Mucosa of descending colon (tissue), 3 donors: ENCODE data around the gene FAR1. TPM values are rescaled to one million over a fixed set of nuclear protein-coding genes. Genes with fewer than 3 reads are reported as not detected.
"Not testable (repeated sequence)": the region's sequence is repeated elsewhere in the genome, so short reads cannot be mapped to it uniquely, and the experiment has no call there.

Experiments
- ATAC-seq: fragments of 200-7000 bp; cut with Tn5 transposase; one replicate; pipeline ENCODE4 v1.9.1; 2020; ENCODE audit warnings: mild to moderate bottlenecking, moderate library complexity
- DNase-seq, 3 donors: peaks; one replicate each; pipeline ENCODE4 v3.0.0-alpha.2; 2020
- H3K36me3 ChIP-seq: fragments of 200-600 bp; one replicate; pipeline ENCODE4 v1.8.0; 2021; ENCODE audit warnings: low read depth, mild to moderate bottlenecking
- H3K4me1 ChIP-seq: fragments of 200-600 bp; one replicate; pipeline ENCODE4 v1.8.0; 2021; ENCODE audit warnings: low read depth, mild to moderate bottlenecking
- H3K4me3 ChIP-seq: fragments of 200-600 bp; one replicate; pipeline ENCODE4 v1.8.0; 2021; ENCODE audit warnings: mild to moderate bottlenecking
- H3K9me3 ChIP-seq: fragments of 200-600 bp; one replicate; pipeline ENCODE4 v1.8.0; 2021; ENCODE audit warnings: mild to moderate bottlenecking
- intact Hi-C, 2 donors: fragments of 100-400 bp; cut with DNase I in 1 of 2; cut with micrococcal nuclease in 1 of 2; formaldehyde crosslinking; loops; one replicate each; pipeline versions ENCODE4 v1.11.0 to v1.11.1; 2022; cut with DNase I, micrococcal nuclease
- total RNA-seq, 3 donors: library from RNA; stranded (reverse); fragmentation: NEBNext Ultra II Directional in 2 of 3; extraction: Animal tissue kit (Norgen Biotek cat#: 25700) in 2 of 3; gene quantifications; one replicate each; pipeline versions ENCODE4 v1.2.1 to v1.2.4, GENCODE V29; 2021 to 2023
- TF ChIP-seq, protein P1 (sequence below): fragments of 200-600 bp; IDR thresholded peaks from one replicate; pipeline ENCODE4 v1.8.0; 2022; ENCODE audit warnings: antibody characterized with exemption, mild to moderate bottlenecking
- donor health status: DM: no; HTN: no; CAD: no; lungs with moderate emphysema.
- donor health status: DM: no; HTN: no; CAD: no.
- donor health status: DM: no; HTN: yes; CAD: no.

Gene FAR1
- total RNA-seq, 3 donors from 2014 or later = 74.3 to 103 (median 102) TPM

DNA sequence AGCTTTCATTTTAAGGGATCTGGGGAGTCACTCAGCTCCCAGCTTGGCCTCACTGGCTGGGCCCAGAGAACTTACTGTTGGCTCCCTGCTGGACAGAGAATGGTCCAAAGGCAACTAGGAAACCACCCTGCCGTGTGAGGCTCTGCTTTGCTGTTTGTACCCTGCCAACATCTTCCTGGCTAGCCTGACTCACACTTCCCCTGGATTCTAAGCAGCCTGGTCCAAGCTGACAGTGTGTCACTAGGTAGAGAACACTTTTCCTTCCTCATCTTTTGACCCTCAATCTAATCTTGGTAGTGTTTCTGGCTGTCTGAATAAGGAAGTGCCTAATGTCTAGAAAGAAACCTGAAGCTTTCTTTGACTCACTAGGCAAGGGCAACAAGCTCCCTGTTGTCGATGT is 76.7 kb downstream of the FAR1 start:
- H3K4me1 ChIP-seq = no peaks in the 10 kb centered on the region
- intact Hi-C loops = no loop called here
- TF ChIP-seq, protein P1, sequence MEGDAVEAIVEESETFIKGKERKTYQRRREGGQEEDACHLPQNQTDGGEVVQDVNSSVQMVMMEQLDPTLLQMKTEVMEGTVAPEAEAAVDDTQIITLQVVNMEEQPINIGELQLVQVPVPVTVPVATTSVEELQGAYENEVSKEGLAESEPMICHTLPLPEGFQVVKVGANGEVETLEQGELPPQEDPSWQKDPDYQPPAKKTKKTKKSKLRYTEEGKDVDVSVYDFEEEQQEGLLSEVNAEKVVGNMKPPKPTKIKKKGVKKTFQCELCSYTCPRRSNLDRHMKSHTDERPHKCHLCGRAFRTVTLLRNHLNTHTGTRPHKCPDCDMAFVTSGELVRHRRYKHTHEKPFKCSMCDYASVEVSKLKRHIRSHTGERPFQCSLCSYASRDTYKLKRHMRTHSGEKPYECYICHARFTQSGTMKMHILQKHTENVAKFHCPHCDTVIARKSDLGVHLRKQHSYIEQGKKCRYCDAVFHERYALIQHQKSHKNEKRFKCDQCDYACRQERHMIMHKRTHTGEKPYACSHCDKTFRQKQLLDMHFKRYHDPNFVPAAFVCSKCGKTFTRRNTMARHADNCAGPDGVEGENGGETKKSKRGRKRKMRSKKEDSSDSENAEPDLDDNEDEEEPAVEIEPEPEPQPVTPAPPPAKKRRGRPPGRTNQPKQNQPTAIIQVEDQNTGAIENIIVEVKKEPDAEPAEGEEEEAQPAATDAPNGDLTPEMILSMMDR = no peak
- DNase-seq (no peak), ATAC-seq (no peak)
- H3K9me3 ChIP-seq = no peaks in the 10 kb centered on the region
- H3K4me3 ChIP-seq = no peak overlapping the region
- no peaks in the 10 kb centered on the region for H3K36me3 ChIP-seq

DNA sequence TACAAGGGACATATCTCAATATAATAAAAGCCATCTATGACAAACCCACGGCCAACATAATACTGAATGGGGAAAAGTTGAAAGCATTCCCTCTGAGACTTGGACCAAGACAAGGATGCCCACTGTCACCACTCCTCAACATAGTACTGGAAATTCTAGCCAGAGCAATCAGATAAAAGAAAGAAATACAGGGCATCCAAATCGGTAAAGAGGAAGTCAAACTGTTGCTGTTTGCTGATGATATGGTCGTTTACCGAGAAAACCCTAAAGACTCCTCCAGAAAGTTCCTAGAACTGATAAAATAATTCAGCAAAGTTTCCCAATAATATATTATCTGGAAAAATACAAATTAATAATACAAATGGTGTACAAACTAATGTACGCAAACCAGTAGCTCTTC is 84.8 kb downstream of the FAR1 start:
- H3K4me3 ChIP-seq = not testable (repeated sequence)

DNA sequence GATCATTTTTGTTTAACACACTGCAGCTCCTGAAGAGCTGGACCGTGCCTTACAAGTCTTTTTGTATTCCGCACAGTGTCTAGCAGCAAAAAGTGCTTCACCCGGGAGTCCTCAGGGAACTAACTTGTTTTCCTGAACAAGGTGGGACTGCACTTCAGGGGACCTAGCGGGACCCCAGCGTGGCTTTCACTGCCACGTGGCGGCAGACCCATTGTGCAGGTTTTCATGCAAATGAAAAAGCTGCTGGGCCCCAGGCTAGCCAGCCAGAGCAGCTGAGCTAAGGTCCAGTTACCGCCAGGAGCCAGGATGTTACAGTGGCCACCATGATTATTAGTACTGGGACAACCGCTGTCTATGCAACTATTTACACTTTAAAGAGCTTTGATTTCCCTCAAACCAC is 90.6 kb downstream of the FAR1 start:
- no peak for ATAC-seq

More for the DNA sequence above, 84.8 kb downstream of the FAR1 start:
- intact Hi-C loops, DNase-seq, H3K9me3 ChIP-seq, ATAC-seq, H3K36me3 ChIP-seq, H3K4me1 ChIP-seq: not testable (repeated sequence)

DNA sequence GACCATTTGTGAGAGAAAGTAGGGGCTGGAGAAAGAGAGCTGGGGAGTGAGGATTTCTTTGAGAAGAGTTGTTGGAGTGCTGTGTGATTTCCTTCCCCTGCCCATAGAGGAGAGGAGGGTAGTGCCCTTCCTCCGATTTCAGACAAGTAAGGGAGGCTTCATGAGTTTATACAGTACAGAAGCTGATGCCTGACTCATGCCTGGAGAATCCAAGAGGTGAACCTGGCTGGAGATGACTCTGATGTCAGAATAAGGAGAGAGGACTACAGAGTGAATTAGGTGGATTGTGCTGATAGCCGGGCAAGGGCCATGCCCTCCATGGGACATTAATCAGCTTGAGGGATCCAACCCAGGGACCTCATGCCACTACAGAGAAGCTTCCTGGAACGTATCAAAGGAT is 91.6 kb downstream of the FAR1 start:
- TF ChIP-seq, protein P1 = no peak
- DNase-seq (no peak), ATAC-seq (no peak)
- Histone ChIP-seq H3K9me3 (no peaks in the 10 kb centered on the region), H3K4me1 (no peaks in the 10 kb centered on the region), H3K36me3 (no peaks in the 10 kb centered on the region), H3K4me3 (no peak overlapping the region)
- intact Hi-C loops = no loop called here

More for the DNA sequence above, 90.6 kb downstream of the FAR1 start:
- TF ChIP-seq, protein P1 = no peak
- no peak overlapping the region for H3K4me3 ChIP-seq
- H3K4me1 ChIP-seq = no peaks in the 10 kb centered on the region
- intact Hi-C loops = no loop called here
- no peak for DNase-seq
- H3K9me3 ChIP-seq = no peaks in the 10 kb centered on the region
- no peaks in the 10 kb centered on the region for H3K36me3 ChIP-seq

DNA sequence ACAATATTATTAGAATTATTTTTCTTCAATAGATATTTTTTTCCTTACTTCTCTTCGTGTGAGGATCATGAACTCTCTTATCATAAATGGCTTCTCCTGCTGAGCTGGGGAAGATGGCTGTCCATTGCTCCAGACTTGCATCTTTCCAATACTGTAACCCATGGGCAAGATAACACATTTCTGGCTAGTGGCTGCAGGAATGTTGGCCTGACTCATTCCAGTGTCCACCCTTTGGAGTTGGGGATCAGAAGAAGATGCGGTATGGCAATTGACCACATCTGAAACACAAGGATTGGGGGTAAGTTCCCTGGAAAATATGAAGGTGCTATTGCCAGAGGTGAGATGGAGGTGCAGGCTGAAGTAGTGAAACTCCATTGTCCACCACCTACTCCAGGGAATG is 92.8 kb downstream of the FAR1 start:
- TF ChIP-seq, protein P1 = no peak
- no peak for ATAC-seq
- no peak for DNase-seq
- intact Hi-C loops = no loop called here
- no peaks in the 10 kb centered on the region for H3K4me1 ChIP-seq
- no peak overlapping the region for H3K4me3 ChIP-seq
- no peaks in the 10 kb centered on the region for H3K36me3 ChIP-seq
- no peaks in the 10 kb centered on the region for H3K9me3 ChIP-seq

DNA sequence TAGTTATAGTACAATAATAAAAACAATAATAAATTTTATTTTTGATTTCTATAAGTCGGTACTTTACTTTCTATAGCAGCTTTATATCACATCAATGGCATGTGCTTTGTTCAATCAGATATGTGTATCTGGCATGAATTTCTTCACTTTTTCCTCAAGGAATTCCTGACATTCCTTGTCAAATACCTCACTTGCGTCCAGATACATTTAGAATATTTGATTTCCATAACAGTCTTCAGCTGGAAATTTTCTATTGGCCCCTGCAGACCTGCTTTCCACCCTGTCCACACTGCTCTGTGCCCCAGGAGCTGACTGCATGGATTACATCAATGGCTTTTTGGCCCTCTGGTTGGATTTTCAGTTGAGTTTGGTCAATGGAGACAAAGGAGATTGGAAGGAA is 93.2 kb downstream of the FAR1 start:
- intact Hi-C loops = no loop called here
- Histone ChIP-seq H3K36me3 (no peaks in the 10 kb centered on the region), H3K4me3 (no peak overlapping the region), H3K9me3 (no peaks in the 10 kb centered on the region), H3K4me1 (no peaks in the 10 kb centered on the region)
- ATAC-seq (no peak), DNase-seq (no peak)
- TF ChIP-seq, protein P1 = no peak
